HG03045 (cell line): ENCODE measurements around the gene ZNF735.
"Not testable (repeated sequence)": the region's sequence is repeated elsewhere in the genome, so short reads cannot be mapped to it uniquely, and the experiment has no call there.

Experiments used
- ATAC-seq: cut with Tn5 transposase; IDR thresholded peaks from one replicate; pipeline ENCODE4 v1.9.1; 2021; ENCODE audit warnings: mild to moderate bottlenecking, moderate library complexity; ENCODE audit not compliant: unreplicated experiment

The ZNF735 gene

GRCh38 chr7:64206903-64207302 is at the start of gene ZNF735:
TSS of gene ZNF735 (plus strand) at chr7:64207203. CDS start at chr7:64207203, 0 bp downstream.
- ATAC-seq: no peak

- not testable (repeated sequence) for ATAC-seq
These were observed 36.0 kb upstream of the ZNF735 start for GRCh38 chr7:64170974-64171373.

- no peak for ATAC-seq
These were observed 32.7 kb upstream of the ZNF735 start for GRCh38 chr7:64174328-64174727.

- ATAC-seq: no peak
These were observed 32.1 kb upstream of the ZNF735 start for GRCh38 chr7:64174941-64175340.

GRCh38 chr7:64180989-64181388 is 26.0 kb upstream of the ZNF735 start:
- no peak for ATAC-seq

GRCh38 chr7:64181586-64181985 is 25.4 kb upstream of the ZNF735 start:
- ATAC-seq: no peak

- ATAC-seq: no peak
These were observed 24.8 kb upstream of the ZNF735 start for GRCh38 chr7:64182036-64182790.

- no peak for ATAC-seq
These were observed 23.8 kb upstream of the ZNF735 start for GRCh38 chr7:64183126-64183742.

- no peak for ATAC-seq
These were observed 23.1 kb upstream of the ZNF735 start for GRCh38 chr7:64183827-64184372.

- no peak for ATAC-seq
These were observed 22.6 kb upstream of the ZNF735 start for GRCh38 chr7:64184376-64184775.

GRCh38 chr7:64187408-64187807 is 19.6 kb upstream of the ZNF735 start:
- no peak for ATAC-seq

- ATAC-seq: no peak
These were observed 14.8 kb upstream of the ZNF735 start for GRCh38 chr7:64192148-64192704.

- no peak for ATAC-seq
These were observed 14.2 kb upstream of the ZNF735 start for GRCh38 chr7:64192775-64193174.

- not testable (repeated sequence) for ATAC-seq
These were observed 12.8 kb downstream of the ZNF735 start for GRCh38 chr7:64219710-64220298.

- no peak for ATAC-seq
These were observed 16.4 kb downstream of the ZNF735 start for GRCh38 chr7:64223366-64223765.

- ATAC-seq: not testable (repeated sequence)
These were observed 21.2 kb downstream of the ZNF735 start, which contains the start of gene ZNF679 for GRCh38 chr7:64228174-64228573. TSS of gene ZNF679 (plus strand) at chr7:64228474. CDS start at chr7:64249118, 20,644 bp downstream.

GRCh38 chr7:64266341-64266919 is 59.4 kb downstream of the ZNF735 start:
- ATAC-seq: no peak
